ENCODE results near the gene CD300LF. TPM values are rescaled to one million over a fixed set of nuclear protein-coding genes. Genes with fewer than 3 reads are reported as not detected.

Gene CD300LF
- total and polyA plus RNA-seq, 9 of the 15 experiments (the other 6 are each of a cell fraction or from before 2014, with no cell fraction given): not detected

DNA sequence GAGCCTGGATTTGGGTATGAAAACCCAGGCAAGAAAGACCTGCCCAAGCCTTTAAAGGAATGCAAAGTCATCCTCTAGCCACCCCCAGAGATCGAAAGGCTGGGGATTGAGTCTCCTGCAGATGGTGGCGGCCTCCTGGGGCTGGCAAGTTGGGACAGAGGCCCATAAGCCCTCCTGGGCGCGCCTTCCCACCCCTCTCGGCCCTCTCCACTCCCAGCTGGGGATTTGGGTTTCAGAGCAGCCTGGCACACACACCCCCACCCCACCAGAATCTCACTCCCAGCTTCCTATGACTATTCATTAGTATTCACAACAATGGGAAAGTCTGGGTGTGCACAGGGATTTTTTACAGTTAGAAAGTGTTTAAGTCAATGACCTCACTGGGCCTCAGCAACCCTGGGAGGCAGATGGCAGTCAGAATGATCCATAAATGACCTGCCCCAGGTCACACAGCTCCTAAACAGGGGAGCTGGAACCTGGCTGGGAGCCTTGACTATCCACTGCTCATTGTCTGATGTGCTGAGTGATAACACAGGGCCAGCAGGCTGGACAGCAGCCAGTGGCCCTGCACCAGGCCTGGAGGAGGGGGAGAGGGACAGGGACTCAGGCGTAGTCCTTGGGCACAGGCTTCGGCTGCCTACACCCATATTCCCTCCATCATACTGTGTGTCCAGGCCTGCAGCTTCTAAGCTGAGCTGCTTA lies 47.8 kb upstream of the CD300LF start (continued):
- TF ChIP-seq NR2C2 (CRISPR knock-in tag; IDR thresholded peaks at IDR 0.05) (no peak), NR2C2 (tag; IDR thresholded peaks at IDR 0.05) (peak; percentile 44; the same call in 1 of the 2 replicates), CREB1 (IDR thresholded peaks at IDR 0.05) (no peak), CREB1 (CRISPR knock-in tag; IDR thresholded peaks at IDR 0.05) (0 out of 2 replicates have a peak, but pooled peaks have one; percentile 33), ZNF408 (CRISPR knock-in tag; IDR thresholded peaks at IDR 0.05; ENCODE audit: low read depth) (no peak), NFE2 (IDR thresholded peaks at IDR 0.05; ENCODE audit: low read depth) (peak; percentile 79), ELF2 (CRISPR knock-in tag; IDR thresholded peaks at IDR 0.05) (no peak), ZNF699 (CRISPR knock-in tag; IDR thresholded peaks at IDR 0.05; ENCODE audit: insufficient replicate concordance) (no peak), POLR3G (IDR thresholded peaks at IDR 0.05; ENCODE audit: extremely low read depth, insufficient read length, insufficient replicate concordance) (no peak), NCOA6 (IDR thresholded peaks at IDR 0.05) (no peak), SMAD3 (CRISPR knock-in tag; conservative IDR thresholded peaks at IDR 0.05) (no peak), ZC3H8 (IDR thresholded peaks at IDR 0.05) (no peak), CTBP1 (IDR thresholded peaks at IDR 0.05; ENCODE audit: borderline replicate concordance) (peak; percentile 30; the same call in 1 of the 2 replicates), ZNF316 (IDR thresholded peaks at IDR 0.05) (peak; percentile 65), MAFF (IDR thresholded peaks at IDR 0.05; ENCODE audit: low read length) (peak; percentile 50), RCOR1 (IDR thresholded peaks at IDR 0.05; ENCODE audit: borderline replicate concordance in 1 of 2, low read depth in 2 of 2, low read length in 2 of 2) (peak in 1 of 2 experiments; percentile 56; a peak in 1 of 4 replicates)
- TF ChIP-seq, protein P1, sequence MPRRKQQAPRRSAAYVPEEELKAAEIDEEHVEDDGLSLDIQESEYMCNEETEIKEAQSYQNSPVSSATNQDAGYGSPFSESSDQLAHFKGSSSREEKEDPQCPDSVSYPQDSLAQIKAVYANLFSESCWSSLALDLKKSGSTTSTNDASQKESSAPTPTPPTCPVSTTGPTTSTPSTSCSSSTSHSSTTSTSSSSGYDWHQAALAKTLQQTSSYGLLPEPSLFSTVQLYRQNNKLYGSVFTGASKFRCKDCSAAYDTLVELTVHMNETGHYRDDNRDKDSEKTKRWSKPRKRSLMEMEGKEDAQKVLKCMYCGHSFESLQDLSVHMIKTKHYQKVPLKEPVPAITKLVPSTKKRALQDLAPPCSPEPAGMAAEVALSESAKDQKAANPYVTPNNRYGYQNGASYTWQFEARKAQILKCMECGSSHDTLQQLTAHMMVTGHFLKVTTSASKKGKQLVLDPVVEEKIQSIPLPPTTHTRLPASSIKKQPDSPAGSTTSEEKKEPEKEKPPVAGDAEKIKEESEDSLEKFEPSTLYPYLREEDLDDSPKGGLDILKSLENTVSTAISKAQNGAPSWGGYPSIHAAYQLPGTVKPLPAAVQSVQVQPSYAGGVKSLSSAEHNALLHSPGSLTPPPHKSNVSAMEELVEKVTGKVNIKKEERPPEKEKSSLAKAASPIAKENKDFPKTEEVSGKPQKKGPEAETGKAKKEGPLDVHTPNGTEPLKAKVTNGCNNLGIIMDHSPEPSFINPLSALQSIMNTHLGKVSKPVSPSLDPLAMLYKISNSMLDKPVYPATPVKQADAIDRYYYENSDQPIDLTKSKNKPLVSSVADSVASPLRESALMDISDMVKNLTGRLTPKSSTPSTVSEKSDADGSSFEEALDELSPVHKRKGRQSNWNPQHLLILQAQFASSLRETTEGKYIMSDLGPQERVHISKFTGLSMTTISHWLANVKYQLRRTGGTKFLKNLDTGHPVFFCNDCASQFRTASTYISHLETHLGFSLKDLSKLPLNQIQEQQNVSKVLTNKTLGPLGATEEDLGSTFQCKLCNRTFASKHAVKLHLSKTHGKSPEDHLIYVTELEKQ (CRISPR knock-in tag; IDR thresholded peaks at IDR 0.05): no peak
- TF ChIP-seq, protein P2, sequence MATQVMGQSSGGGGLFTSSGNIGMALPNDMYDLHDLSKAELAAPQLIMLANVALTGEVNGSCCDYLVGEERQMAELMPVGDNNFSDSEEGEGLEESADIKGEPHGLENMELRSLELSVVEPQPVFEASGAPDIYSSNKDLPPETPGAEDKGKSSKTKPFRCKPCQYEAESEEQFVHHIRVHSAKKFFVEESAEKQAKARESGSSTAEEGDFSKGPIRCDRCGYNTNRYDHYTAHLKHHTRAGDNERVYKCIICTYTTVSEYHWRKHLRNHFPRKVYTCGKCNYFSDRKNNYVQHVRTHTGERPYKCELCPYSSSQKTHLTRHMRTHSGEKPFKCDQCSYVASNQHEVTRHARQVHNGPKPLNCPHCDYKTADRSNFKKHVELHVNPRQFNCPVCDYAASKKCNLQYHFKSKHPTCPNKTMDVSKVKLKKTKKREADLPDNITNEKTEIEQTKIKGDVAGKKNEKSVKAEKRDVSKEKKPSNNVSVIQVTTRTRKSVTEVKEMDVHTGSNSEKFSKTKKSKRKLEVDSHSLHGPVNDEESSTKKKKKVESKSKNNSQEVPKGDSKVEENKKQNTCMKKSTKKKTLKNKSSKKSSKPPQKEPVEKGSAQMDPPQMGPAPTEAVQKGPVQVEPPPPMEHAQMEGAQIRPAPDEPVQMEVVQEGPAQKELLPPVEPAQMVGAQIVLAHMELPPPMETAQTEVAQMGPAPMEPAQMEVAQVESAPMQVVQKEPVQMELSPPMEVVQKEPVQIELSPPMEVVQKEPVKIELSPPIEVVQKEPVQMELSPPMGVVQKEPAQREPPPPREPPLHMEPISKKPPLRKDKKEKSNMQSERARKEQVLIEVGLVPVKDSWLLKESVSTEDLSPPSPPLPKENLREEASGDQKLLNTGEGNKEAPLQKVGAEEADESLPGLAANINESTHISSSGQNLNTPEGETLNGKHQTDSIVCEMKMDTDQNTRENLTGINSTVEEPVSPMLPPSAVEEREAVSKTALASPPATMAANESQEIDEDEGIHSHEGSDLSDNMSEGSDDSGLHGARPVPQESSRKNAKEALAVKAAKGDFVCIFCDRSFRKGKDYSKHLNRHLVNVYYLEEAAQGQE (IDR thresholded peaks at IDR 0.05; ENCODE audit: borderline replicate concordance): peak; percentile 89
- TF ChIP-seq, protein P2 (CRISPR knock-in tag; IDR thresholded peaks at IDR 0.05; ENCODE audit: low read depth): peak; percentile 84

Data from K562 (cell line).